ENCODE results near the gene RAB39A. TPM values are rescaled to one million over a fixed set of nuclear protein-coding genes. Genes with fewer than 3 reads are reported as not detected.
A peak's percentile ranks its signal among the peaks of the same experiment; 100 is the strongest.

Gene RAB39A
- polyA plus RNA-seq, 1 donor from 2014 or later = 1.9 TPM

DNA sequence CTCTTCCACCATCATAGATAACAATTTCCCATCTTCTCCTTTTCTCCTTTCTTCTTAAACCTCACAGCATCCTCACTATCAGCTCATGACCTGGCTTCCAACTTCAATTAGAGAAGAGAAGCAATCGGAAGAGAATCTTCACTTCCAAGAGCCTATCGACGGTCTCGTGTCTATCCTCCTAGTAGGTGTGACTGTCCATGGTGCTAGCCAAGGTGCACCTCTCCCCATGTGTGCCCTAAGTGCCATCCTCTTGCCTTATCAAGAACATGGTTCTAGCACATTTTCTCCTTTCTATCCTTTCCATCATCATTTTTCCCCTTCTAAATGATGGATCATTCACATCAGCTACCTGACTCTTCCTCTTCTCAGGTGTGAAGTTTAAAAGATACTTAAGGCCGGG is 75.4 kb downstream of the RAB39A start:
- no peak overlapping the region for H3K27ac ChIP-seq (ENCODE audit: low read length)
- H3K79me2 ChIP-seq (replicated peaks; ENCODE audit: insufficient read depth, low read length) = no peaks in the 10 kb centered on the region
- H3K4me2 ChIP-seq (ENCODE audit: low read length) = no peak overlapping the region
- no peak overlapping the region for H3K9ac ChIP-seq (ENCODE audit: low read length)
- no peaks in the 10 kb centered on the region for H3K9me3 ChIP-seq (ENCODE audit: low read length)
- no peak for TF ChIP-seq SMC3 (conservative IDR thresholded peaks at IDR 0.05; ENCODE audit: poor library complexity)
- TF ChIP-seq RAD21 (conservative IDR thresholded peaks at IDR 0.05) = no peak
- TF ChIP-seq, protein P1, sequence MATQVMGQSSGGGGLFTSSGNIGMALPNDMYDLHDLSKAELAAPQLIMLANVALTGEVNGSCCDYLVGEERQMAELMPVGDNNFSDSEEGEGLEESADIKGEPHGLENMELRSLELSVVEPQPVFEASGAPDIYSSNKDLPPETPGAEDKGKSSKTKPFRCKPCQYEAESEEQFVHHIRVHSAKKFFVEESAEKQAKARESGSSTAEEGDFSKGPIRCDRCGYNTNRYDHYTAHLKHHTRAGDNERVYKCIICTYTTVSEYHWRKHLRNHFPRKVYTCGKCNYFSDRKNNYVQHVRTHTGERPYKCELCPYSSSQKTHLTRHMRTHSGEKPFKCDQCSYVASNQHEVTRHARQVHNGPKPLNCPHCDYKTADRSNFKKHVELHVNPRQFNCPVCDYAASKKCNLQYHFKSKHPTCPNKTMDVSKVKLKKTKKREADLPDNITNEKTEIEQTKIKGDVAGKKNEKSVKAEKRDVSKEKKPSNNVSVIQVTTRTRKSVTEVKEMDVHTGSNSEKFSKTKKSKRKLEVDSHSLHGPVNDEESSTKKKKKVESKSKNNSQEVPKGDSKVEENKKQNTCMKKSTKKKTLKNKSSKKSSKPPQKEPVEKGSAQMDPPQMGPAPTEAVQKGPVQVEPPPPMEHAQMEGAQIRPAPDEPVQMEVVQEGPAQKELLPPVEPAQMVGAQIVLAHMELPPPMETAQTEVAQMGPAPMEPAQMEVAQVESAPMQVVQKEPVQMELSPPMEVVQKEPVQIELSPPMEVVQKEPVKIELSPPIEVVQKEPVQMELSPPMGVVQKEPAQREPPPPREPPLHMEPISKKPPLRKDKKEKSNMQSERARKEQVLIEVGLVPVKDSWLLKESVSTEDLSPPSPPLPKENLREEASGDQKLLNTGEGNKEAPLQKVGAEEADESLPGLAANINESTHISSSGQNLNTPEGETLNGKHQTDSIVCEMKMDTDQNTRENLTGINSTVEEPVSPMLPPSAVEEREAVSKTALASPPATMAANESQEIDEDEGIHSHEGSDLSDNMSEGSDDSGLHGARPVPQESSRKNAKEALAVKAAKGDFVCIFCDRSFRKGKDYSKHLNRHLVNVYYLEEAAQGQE (IDR thresholded peaks at IDR 0.05; ENCODE audit: borderline replicate concordance) = no peak
- TF ChIP-seq EP300 (conservative IDR thresholded peaks at IDR 0.05; ENCODE audit: poor library complexity, severe bottlenecking) = no peak
- no peak for TF ChIP-seq MXI1 (conservative IDR thresholded peaks at IDR 0.05; ENCODE audit: poor library complexity, severe bottlenecking)
- no peak for TF ChIP-seq TAF1 (IDR thresholded peaks at IDR 0.05; ENCODE audit: low read depth)
- TF ChIP-seq, protein P2, sequence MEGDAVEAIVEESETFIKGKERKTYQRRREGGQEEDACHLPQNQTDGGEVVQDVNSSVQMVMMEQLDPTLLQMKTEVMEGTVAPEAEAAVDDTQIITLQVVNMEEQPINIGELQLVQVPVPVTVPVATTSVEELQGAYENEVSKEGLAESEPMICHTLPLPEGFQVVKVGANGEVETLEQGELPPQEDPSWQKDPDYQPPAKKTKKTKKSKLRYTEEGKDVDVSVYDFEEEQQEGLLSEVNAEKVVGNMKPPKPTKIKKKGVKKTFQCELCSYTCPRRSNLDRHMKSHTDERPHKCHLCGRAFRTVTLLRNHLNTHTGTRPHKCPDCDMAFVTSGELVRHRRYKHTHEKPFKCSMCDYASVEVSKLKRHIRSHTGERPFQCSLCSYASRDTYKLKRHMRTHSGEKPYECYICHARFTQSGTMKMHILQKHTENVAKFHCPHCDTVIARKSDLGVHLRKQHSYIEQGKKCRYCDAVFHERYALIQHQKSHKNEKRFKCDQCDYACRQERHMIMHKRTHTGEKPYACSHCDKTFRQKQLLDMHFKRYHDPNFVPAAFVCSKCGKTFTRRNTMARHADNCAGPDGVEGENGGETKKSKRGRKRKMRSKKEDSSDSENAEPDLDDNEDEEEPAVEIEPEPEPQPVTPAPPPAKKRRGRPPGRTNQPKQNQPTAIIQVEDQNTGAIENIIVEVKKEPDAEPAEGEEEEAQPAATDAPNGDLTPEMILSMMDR (IDR thresholded peaks at IDR 0.05; ENCODE audit: poor library complexity, severe bottlenecking) = no peak
- no peak for TF ChIP-seq POLR2AphosphoS5 (IDR thresholded peaks at IDR 0.05)
- no peak for TF ChIP-seq EZH2 (IDR thresholded peaks at IDR 0.05; ENCODE audit: borderline replicate concordance, insufficient read depth, low read length, poor library complexity, severe bottlenecking)
- no peaks in the 10 kb centered on the region for H3K9me2 ChIP-seq (ENCODE audit: insufficient read depth, low read length)
- no peaks in the 10 kb centered on the region for H3K27me3 ChIP-seq (ENCODE audit: insufficient read depth, low read depth, low read length)
- no peaks in the 10 kb centered on the region for H3F3A ChIP-seq (ENCODE audit: insufficient read depth, low read length, poor library complexity, severe bottlenecking)
- no peak overlapping the region for H3K4me3 ChIP-seq (ENCODE audit: low read length)
- H4K20me1 ChIP-seq (ENCODE audit: insufficient read depth) = no peaks in the 10 kb centered on the region
- no peak overlapping the region for H2AFZ ChIP-seq (ENCODE audit: low read depth, low read length)
- H3K36me3 ChIP-seq (ENCODE audit: insufficient read depth, low read length) = no peaks in the 10 kb centered on the region

DNA sequence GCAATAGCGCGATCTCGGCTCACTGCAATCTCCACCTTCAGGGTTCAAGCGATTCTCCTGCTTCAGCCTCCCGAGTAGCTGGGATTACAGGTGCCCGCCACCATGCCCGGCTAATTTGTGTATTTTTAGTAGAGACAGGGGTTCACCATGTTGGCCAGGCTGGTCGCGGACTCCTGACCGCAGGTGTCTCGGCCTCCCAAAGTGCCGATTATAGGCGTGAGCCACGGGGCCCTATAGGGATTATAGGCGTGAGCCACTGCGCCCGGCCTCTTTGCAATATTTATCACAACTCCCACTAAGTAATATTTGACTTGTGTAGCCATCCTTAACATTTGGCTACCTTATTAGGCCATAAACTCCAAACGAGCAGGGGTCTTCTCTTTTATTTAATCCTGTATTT is 79.6 kb downstream of the RAB39A start:
- Histone ChIP-seq H3K4me3 (ENCODE audit: low read length) (peak overlapping the region; percentile 88), H3K27ac (ENCODE audit: low read length) (no peak overlapping the region), H3K9me2 (ENCODE audit: insufficient read depth, low read length) (no peaks in the 10 kb centered on the region)

More for the DNA sequence above, 79.6 kb downstream of the RAB39A start:
- peaks cover 34% of the 10 kb centered on the region for H3K79me2 ChIP-seq (replicated peaks; ENCODE audit: insufficient read depth, low read length)
- H3K4me2 ChIP-seq (ENCODE audit: low read length) = no peak overlapping the region
- H3F3A ChIP-seq (ENCODE audit: insufficient read depth, low read length, poor library complexity, severe bottlenecking) = no peaks in the 10 kb centered on the region
- peak overlapping the region; percentile 100 for H2AFZ ChIP-seq (ENCODE audit: low read depth, low read length)
- no peaks in the 10 kb centered on the region for H3K27me3 ChIP-seq (ENCODE audit: insufficient read depth, low read depth, low read length)
- no peak overlapping the region for H3K9ac ChIP-seq (ENCODE audit: low read length)
- TF ChIP-seq MXI1 (conservative IDR thresholded peaks at IDR 0.05; ENCODE audit: poor library complexity, severe bottlenecking) (no peak), EP300 (conservative IDR thresholded peaks at IDR 0.05; ENCODE audit: poor library complexity, severe bottlenecking) (no peak), SMC3 (conservative IDR thresholded peaks at IDR 0.05; ENCODE audit: poor library complexity) (no peak), RAD21 (conservative IDR thresholded peaks at IDR 0.05) (no peak)
- no peaks in the 10 kb centered on the region for H3K36me3 ChIP-seq (ENCODE audit: insufficient read depth, low read length)
- H3K9me3 ChIP-seq (ENCODE audit: low read length) = no peaks in the 10 kb centered on the region
- no peaks in the 10 kb centered on the region for H4K20me1 ChIP-seq (ENCODE audit: insufficient read depth)

Data from neural cell (in vitro differentiated cells).